Left forelimb (tissue), 1 donor: ENCODE data around the gene AOC1.
"Not testable (repeated sequence)": the region's sequence is repeated elsewhere in the genome, so short reads cannot be mapped to it uniquely, and the experiment has no call there.

Source experiments
- DNase-seq: peaks from one replicate; pipeline ENCODE4 v3.0.0-alpha.2; 2018; ENCODE audit warnings: low spot score

Gene AOC1

GRCh38 chr7:150852371-150852905 is at the start of gene AOC1:
AOC1 (plus strand) TSS chr7:150852517; CDS start chr7:150856471, 3,954 bp downstream.
- DNase-seq = no peak

DNA sequence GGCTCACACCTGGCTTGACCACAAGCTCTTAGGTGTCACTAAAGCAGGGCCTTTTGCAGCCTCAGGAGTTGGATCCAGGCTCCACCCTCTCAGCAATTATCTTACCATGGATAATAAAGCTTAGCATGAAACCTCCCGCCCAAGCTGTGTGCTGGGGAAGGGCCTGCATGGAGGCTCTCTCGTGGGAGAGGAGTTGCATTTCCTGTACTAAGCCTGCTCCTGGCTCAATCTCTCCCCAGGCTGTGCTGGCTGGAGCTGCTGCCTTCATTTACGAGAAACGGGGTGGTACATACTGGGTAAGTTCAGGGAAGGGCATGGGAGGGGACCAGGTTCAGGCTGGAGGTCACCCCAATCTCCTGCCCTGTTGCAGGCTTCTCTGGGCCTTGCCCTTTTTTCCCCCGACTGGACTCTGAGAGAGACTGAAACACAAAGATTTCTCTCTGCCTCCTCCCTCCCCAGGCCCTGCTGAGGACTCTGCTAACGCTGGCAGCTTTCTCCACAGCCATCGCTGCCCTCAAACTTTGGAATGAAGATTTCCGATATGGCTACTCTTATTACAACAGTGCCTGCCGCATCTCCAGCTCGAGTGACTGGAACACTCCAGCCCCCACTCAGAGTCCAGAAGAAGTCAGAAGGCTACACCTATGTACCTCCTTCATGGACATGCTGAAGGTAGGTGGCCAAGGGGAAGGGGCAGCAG is 49.0 kb upstream of the AOC1 start:
- no peak for DNase-seq

DNA sequence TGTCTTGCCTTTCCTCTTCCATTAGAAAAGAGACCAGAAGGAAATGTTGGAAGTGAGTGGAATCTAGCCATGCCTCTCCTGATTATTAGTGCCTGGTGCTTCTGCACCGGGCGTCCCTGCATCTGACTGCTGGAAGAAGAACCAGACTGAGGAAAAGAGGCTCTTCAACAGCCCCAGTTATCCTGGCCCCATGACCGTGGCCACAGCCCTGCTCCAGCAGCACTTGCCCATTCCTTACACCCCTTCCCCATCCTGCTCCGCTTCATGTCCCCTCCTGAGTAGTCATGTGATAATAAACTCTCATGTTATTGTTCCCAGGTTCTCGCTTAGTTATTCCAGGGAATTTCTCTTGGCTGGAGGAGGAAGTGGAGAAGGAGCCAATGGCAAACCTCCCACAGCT is 47.5 kb upstream of the AOC1 start:
- DNase-seq = no peak

DNA sequence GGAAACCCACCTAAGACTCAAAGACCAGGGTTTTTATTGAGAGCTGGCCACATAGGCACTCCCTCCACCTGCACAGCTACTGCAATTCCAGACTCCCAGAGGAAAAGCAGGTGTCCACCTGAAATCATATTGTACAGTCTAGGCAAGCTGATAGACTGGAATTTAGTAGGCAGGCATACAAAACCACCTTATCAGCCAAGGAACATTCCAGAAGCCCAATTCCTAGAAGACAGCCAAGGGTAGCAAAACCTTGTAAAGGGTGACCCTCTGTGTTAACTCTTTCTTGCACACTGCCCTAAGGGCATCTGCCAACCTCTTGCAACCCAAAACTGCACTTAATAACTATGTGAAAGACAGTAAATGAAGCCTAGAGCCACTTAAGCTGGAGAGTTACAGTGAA is 46.5 kb upstream of the AOC1 start:
- DNase-seq = no peak

DNA sequence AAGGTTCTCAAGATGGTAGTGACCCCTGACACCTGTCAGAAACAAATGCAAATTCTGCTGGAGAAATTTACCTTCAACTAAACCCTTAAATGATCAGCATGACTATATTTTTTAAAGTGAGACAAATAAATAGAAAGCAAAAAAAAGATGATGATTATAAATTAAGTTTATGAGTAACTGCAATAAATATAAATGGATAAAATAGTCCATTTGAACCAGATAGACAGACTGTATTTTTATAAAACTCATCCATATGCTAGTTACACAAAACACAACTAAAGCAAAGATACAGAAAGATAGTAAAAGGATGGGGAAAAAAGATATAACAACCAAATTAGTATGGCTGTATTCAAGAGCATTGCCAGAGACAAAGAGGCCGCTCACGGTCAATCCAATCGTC is 45.9 kb upstream of the AOC1 start:
- DNase-seq = no peak

GRCh38 chr7:150806863-150807262 is 45.5 kb upstream of the AOC1 start:
- no peak for DNase-seq

DNA sequence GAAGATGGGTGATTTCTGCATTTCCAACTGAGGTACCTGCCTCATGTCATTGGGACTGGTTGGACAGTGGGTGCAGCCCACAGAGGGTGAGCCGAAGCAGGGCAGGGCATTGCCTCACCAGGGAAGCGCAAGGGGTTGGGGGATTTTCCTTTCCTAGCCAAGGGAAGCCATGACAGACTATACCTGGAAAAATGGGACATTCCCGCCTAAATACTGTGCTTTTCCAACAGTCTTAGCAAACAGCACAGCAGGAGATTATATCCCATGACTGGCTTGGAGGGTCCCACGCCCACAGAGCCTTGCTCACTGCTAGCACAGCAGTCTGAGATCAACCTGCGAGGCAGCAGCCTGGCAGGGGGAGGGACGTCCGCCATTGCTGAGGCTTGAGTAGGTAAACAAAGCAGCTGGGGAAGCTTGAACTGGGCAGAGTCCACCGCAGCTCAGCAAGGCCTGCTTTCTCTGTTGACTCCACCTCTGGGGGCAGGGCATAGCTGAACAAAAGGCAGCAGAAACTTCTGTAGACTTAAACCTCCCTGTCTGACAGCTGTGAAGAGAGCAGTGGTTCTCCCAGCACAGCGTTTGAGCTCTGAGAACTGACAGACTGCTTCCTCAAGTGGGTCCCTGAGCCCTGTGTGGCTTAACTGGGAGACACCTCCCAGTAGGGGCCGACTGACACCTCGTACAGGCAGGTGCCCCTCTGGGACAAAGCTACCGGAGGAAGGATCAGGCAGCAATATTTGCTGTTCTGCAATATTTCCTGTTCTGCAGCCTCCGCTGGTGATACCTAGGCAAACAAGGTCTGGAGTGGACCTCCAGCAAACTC is 44.5 kb upstream of the AOC1 start:
- not testable (repeated sequence) for DNase-seq

- no peak for DNase-seq
Observed at GRCh38 chr7:150814328-150815001, 37.9 kb upstream of the AOC1 start.

- no peak for DNase-seq
Observed at GRCh38 chr7:150818971-150819370, 33.3 kb upstream of the AOC1 start.

DNA sequence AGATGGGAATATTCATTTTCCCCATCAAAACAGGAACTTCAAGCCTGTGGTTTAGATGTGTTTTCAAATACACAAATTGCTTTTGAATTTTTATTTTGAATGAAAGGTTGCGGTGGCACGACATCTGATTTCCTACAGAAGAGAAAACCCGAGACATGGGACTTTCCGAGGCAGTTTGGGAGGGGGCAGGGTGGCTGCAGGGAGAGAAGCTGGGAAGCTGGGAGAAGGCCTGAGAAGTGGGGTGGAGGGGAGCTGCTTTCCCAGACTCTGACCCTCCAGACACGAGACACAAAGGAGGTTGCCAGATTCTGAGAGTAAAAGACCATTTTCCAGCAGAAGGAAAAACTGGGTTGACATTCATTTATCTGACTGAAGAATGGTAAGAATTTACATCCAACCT is 32.2 kb upstream of the AOC1 start:
- DNase-seq = no peak

DNA sequence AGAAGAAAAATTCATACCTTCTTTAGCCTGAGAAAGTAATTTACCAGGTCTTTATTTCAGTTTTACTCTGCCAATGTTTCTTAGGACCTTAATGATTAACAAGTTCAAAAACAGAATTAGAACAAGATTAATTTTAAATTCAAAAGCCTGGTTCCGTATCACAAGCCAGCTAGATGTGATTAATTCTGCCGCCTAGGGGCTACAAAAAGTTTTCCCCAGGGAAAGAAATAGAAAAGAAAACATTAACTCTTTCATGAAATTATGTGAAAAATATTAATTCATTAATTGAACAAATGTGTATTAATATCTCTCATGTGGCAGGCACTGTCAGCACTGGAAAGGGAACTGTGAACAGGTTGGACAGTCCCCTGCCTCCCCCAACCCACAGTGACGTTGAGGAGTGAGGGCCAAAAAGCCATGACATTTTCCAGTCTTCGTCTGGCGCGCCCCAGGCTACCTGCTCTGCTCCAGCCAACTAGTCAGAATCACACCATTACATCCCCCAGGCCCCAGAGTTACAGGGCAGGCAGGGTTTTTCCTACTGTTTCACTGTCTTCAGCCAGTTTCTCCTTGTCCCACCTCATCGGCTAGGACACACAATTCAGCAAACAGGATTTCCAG is 31.6 kb upstream of the AOC1 start:
- DNase-seq = no peak

DNA sequence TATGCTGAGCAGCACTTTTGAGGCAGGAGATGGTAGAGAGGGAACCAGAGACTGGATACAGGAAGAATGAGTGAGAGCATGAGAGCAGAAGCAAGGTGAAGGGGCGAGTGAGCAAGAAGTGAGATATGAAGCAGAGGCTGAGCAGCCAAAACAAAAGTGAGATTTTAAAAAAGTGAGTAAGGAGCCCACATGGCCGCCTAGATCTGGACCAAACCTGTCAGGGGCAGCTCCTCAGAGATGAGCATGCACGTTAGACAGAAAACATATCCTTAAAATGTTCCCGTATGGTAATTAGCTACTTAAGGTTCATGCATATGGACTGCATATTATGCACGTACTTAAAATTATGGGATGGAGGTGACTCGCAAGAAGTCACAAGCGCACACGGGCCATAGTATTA is 29.3 kb upstream of the AOC1 start:
- no peak for DNase-seq

DNA sequence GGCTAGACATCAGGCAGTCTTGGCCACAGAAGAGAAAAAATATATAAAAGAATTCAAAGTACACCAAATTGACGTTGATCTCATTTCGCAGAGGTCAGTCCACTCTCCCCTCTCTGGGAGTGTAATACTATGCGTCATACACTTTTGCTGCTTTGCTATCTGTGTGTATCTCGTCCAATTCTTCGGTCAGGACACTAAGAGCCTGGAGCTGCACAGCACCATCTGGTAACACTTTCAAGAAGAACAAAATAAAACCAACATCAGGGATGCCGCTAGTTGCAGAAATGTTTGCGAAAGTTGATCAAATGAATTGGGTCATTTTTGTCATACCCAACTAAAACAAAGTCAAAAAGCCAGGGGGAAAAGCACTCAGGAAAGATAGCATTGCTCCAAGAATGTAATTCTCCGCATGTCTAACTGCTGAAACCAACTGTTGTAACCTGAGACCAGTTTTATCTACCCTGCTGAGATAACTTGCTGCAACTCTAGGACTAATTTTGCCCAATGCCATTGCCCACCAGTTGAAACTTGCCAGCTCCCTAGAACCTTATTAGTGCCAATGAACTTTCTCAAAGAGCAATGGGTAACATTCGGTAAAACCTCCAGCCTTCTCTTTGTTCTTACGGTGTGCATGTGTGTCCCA is 28.7 kb upstream of the AOC1 start:
- no peak for DNase-seq

GRCh38 chr7:150824379-150825177 is 27.7 kb upstream of the AOC1 start:
- peak; percentile 37 for DNase-seq

DNA sequence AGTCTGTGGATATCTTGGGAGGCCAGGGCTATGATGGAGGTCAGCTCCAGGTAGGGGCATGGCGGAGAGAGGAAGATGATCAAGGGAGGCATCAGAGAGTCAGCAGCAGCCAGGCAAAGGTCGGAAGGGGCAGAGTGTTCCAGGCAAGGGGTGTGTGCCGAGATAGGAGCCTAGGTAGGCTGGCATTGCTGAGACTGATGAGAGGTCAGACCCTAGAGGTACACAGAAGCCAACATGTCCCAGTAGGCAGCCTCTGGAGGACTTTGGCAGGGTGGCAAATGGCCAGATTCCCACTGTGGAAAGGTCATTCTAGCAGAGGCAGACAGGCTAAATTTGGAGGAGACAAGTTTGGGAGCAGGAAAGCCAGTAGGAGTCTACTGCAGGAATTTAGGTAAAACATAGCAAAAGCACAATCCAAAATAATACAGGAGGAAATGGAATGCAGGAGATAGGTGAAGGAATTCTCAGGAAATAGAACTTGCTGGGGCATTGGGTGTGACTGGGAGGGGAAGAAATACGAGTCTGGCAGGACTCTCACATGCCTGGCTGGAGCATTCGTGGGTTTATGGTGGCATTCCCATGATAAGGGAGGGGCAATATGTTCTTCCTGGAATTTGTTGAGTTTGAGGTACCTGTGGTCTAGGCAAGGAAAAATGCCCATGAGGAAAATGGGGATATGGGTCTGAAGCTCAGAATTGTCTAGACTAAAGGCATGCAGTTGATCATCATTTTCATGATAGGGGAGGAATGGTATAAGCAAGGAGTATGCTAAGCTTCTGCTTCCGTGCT is 26.1 kb upstream of the AOC1 start:
- DNase-seq = no peak

GRCh38 chr7:150828384-150828783 is 23.9 kb upstream of the AOC1 start:
- DNase-seq = no peak

DNA sequence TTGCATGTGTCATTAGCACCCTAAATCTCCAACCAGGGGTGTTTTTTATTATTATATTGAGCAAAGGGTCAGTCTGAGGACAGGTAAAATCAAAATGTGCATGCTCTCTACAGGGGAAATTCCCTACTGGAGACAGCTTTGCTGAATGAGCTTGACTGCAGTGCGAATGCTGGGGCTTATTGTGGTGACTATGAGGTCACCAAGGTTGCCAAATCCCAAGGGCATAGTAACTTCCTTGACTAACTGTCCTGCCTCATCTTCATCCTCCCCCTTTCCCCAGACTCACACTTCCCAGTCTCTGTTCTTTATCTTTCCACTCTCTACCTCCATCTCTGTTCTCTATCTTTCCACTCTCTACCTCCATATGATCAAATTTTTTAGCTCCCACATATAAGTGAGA is 22.9 kb upstream of the AOC1 start:
- no peak for DNase-seq

GRCh38 chr7:150830937-150831336 is 21.4 kb upstream of the AOC1 start:
- DNase-seq = no peak

GRCh38 chr7:150831851-150832250 is 20.5 kb upstream of the AOC1 start:
- no peak for DNase-seq

GRCh38 chr7:150835019-150835418 is 17.3 kb upstream of the AOC1 start:
- no peak for DNase-seq
